ENCODE measurements around the gene TMEM255B. TPM values are rescaled to one million over a fixed set of nuclear protein-coding genes. Genes with fewer than 3 reads are reported as not detected.

Gene TMEM255B
- total RNA-seq, 1 donor from 2014 or later: 2.2 TPM

GRCh38 chr13:113861433-113862030, 102.5 kb downstream of the TMEM255B start:
- Mint-ChIP-seq H3K4me3 (ENCODE audit: low read depth) (no peak overlapping the region), H3K36me3 (ENCODE audit: low read depth) (no peaks in the 10 kb centered on the region), H3K9me3 (peaks cover 14% of the 10 kb centered on the region), H3K4me1 (ENCODE audit: low read depth) (peaks cover 4% of the 10 kb centered on the region), H3K27ac (no peak overlapping the region), H3K27me3 (ENCODE audit: low read depth) (peaks cover 38% of the 10 kb centered on the region)
- no peak for DNase-seq (ENCODE audit: low spot score)
- intact Hi-C loops (cut with micrococcal nuclease): no loop called here

- Mint-ChIP-seq H3K4me1 (ENCODE audit: low read depth) (peaks cover 4% of the 10 kb centered on the region), H3K9me3 (peaks cover 14% of the 10 kb centered on the region), H3K27ac (no peak overlapping the region), H3K27me3 (ENCODE audit: low read depth) (peaks cover 38% of the 10 kb centered on the region), H3K4me3 (ENCODE audit: low read depth) (peak overlapping the region; percentile 70), H3K36me3 (ENCODE audit: low read depth) (no peaks in the 10 kb centered on the region)
- no peak for DNase-seq (ENCODE audit: low spot score)
- intact Hi-C loops (cut with micrococcal nuclease): no loop called here
These were observed 103.3 kb downstream of the TMEM255B start for GRCh38 chr13:113862191-113862930.

- no peak for DNase-seq (ENCODE audit: low spot score)
- Mint-ChIP-seq H3K27me3 (ENCODE audit: low read depth) (peaks cover 41% of the 10 kb centered on the region), H3K4me3 (ENCODE audit: low read depth) (peak overlapping the region; percentile 28), H3K27ac (no peak overlapping the region), H3K9me3 (peaks cover 14% of the 10 kb centered on the region), H3K36me3 (ENCODE audit: low read depth) (no peaks in the 10 kb centered on the region), H3K4me1 (ENCODE audit: low read depth) (peaks cover 4% of the 10 kb centered on the region)
- intact Hi-C loops (cut with micrococcal nuclease): no loop called here
These were observed 104.0 kb downstream of the TMEM255B start for GRCh38 chr13:113862931-113863523.

GRCh38 chr13:113863524-113864272, 104.7 kb downstream of the TMEM255B start, which contains the start of gene GAS6:
Gene GAS6, minus strand, starts transcription at chr13:113864076. Its CDS starts 156 bp downstream, at chr13:113863920.
- no peak for DNase-seq (ENCODE audit: low spot score)
- peaks cover 9% of the 10 kb centered on the region for H3K9me3 Mint-ChIP-seq
- H3K4me3 Mint-ChIP-seq (ENCODE audit: low read depth): peak within 1 kb of the TSS; percentile 28
- H3K27me3 Mint-ChIP-seq (ENCODE audit: low read depth): peaks cover 45% of the 10 kb centered on the region
- H3K27ac Mint-ChIP-seq: no peak within 1 kb of the TSS
- peaks cover 4% of the 10 kb centered on the region for H3K4me1 Mint-ChIP-seq (ENCODE audit: low read depth)
- no peaks in the 10 kb centered on the region for H3K36me3 Mint-ChIP-seq (ENCODE audit: low read depth)
- intact Hi-C loops (cut with micrococcal nuclease): no loop called here

GRCh38 chr13:113864273-113864890, 105.4 kb downstream of the TMEM255B start:
- intact Hi-C loops (cut with micrococcal nuclease): no loop called here
- no peak overlapping the region for H3K27ac Mint-ChIP-seq
- peaks cover 49% of the 10 kb centered on the region for H3K27me3 Mint-ChIP-seq (ENCODE audit: low read depth)
- H3K4me3 Mint-ChIP-seq (ENCODE audit: low read depth): peak overlapping the region; percentile 15
- DNase-seq (ENCODE audit: low spot score): no peak
- no peaks in the 10 kb centered on the region for H3K36me3 Mint-ChIP-seq (ENCODE audit: low read depth)
- H3K9me3 Mint-ChIP-seq: peaks cover 2% of the 10 kb centered on the region
- H3K4me1 Mint-ChIP-seq (ENCODE audit: low read depth): peaks cover 4% of the 10 kb centered on the region

- Mint-ChIP-seq H3K4me1 (ENCODE audit: low read depth) (peaks cover 4% of the 10 kb centered on the region), H3K36me3 (ENCODE audit: low read depth) (no peaks in the 10 kb centered on the region), H3K9me3 (no peaks in the 10 kb centered on the region), H3K27ac (no peak overlapping the region), H3K27me3 (ENCODE audit: low read depth) (peaks cover 50% of the 10 kb centered on the region), H3K4me3 (ENCODE audit: low read depth) (peak overlapping the region; percentile 24)
- intact Hi-C loops (cut with micrococcal nuclease): no loop called here
- no peak for DNase-seq (ENCODE audit: low spot score)
These were observed 106.4 kb downstream of the TMEM255B start for GRCh38 chr13:113865427-113865826.

Other genes starting within 250 kb of the TMEM255B start
- 164 and 177 TPM in 2 replicates for gene TFDP1, start 174.5 kb upstream of the TMEM255B start, total RNA-seq
- not detected in 2 replicates for gene ATP4B, start 101.0 kb upstream of the TMEM255B start, total RNA-seq
- gene GRK1, start 92.0 kb upstream of the TMEM255B start, total RNA-seq: 0.09 and 0.11 TPM in 2 replicates
- 0.14 and 0.32 TPM in 2 replicates for gene GAS6, start 104.8 kb downstream of the TMEM255B start, total RNA-seq
- gene C13orf46, start 214.8 kb downstream of the TMEM255B start, total RNA-seq: 0.16 and 0.27 TPM in 2 replicates